Ureter (tissue), 1 donor: ENCODE results near the gene RBMX. TPM values are rescaled to one million over a fixed set of nuclear protein-coding genes. Genes with fewer than 3 reads are reported as not detected.

Experiments
- DNase-seq: peaks from one replicate; pipeline ENCODE4 v3.0.0-alpha.2; 2020; ENCODE audit warnings: low spot score
- total RNA-seq: library from RNA; stranded (reverse); gene quantifications from one replicate; pipeline ENCODE4 v1.2.4, GENCODE V29; 2023
- donor health status: DM: yes; HTN: yes; CAD: no.

Gene RBMX
- total RNA-seq, 1 donor from 2014 or later = 179 TPM

DNA sequence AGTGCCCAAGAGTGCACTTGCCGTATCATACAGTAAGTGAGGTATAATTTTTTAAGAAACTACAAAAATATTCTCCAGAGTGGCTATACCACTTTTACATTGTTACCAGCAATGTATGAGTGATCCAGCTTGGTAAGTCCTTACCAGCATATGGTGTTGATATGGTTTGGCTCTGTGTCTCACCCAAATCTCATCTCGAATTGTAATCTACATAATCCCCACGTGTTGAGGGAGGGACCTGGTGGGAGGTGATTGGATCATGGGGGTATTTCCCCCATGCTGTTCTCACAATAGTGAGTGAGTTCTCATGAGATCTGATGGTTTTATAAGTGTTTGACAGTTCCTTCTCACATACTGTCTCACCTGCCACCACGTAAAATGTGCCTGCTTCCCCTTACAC is 44.8 kb downstream of the RBMX start:
- no peak for DNase-seq

DNA sequence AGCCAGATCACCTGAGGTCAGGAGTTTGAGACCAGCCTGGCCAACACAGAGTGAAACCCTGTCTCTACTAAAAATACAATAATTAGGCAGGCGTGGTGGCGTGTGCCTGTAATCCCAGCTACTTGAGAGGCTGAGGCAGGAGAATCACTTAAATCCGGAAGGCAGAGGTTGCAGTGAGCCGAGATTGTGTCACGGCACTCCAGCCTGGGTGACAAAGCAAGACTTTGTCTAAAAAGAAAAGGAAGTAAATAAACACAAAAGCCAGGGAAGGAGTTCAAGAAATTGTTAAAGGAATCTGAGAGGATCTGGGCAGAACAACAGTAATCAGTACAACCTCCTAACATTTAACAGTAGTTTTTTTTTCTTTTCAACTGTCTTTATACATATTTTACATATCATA is 51.1 kb downstream of the RBMX start:
- no peak for DNase-seq

DNA sequence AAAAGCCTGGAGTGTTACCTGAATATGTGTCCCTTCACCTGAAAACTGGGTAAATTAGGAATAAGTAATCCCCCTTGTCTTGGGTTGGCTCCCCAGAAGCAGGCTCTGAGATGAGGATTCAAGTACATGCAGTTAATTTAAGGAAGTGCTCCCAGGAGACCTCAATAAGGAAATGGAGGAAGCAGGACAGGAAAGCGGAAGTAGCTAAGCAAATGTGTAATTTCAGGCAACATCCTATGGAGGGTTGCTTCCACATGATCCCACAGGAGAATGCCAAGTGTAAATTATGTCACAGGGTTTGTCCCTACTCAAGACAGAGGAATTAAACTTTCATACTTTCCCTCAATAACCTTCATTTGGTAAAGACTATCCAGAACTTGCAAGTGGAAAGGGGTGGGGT is 51.7 kb downstream of the RBMX start:
- DNase-seq = no peak

DNA sequence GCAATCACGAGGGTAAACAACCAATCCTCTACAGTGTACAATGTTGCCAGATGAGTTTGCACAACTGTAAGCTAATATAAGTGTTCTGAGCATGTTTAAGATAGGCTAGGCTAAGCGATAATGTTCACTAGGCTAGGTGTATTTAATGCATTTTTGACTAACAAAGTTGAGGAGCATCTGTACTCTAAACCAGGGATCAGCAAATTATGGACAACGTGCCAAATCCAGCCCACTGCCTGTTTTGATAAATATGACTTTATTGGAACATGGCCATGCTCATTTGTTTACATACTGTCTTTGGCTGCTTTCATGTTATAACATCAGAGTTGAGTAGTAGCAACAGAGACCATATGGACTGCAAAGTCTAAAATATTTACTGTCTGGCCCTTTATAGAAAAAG is 53.5 kb downstream of the RBMX start:
- no peak for DNase-seq

DNA sequence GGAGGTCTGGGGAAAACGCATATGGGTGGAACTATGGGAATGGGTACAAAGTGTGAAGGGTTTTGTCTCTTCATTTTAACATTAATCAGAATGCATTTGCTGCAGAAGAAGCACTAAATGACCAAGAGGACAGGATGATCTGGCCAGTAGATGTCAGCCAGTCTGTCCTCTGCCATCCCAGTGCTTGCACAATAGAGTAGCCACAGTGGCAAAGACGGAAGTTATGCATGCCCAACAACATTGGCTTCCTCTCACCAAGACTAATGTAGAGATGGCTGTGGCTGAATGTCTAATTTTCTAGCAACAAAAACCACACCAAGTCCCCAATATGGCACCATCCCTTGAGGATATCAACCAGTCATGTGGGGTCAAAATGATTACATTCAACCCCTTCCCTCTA is 54.8 kb downstream of the RBMX start:
- no peak for DNase-seq

Other genes starting within 250 kb of the RBMX start
- gene CD40LG, start 232.6 kb downstream of the RBMX start, total RNA-seq = not detected
- gene ARHGEF6, start 99.8 kb downstream of the RBMX start, total RNA-seq = 13.3 TPM
- gene GPR101, start 153.3 kb upstream of the RBMX start, total RNA-seq = not detected